NCI-H748 (cell line): ENCODE data around the gene IMMP2L.

Experiments used
- DNase-seq: peaks from one replicate; lab custom pipeline; 2025; ENCODE audit not compliant: unreplicated experiment; lab: John Stamatoyannopoulos, UW

IMMP2L gene

DNA sequence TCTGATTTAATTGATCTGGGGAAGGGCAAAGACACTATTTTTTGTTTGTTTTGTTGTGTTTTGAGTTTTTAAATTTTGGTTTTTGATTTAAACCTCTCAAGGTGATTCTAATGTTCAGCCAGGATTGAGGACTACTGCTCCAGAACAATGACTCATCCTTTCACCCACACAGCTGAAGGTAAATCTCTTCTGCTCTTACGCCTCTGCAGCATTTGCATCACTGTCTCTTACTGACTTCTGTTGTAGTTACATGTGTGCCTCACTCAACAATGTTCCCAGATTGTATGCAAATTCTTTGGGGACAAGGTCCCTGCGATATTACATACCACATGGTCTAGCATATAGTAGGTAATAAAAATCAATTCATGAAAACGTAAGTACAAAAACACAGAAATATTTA is 938.9 kb downstream of the IMMP2L start:
- no peak for DNase-seq

DNA sequence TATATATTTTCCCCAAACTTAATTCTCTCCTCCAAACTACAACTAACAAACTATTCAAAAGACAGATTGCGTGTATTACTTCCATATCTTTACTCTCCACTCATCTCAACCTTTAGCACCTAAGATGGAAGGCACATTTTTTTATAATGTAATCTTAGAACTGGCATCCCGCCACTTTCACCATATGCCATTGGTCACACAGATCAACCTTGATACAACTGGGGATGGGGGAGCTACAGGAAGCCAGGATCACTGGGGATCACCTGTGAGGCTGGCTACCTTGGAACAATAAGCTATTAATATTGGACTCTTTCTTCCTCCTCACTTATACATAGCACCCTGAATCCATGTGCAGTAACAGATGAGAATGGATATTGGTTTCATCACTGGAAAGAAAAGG is 941.0 kb downstream of the IMMP2L start:
- DNase-seq: no peak

GRCh38 chr7:110620110-110620735 is 942.1 kb downstream of the IMMP2L start:
- DNase-seq: no peak
